Activated CD4-positive, alpha-beta T cell treated with anti-CD3 and anti-CD28 coated beads, Interleukin-2, amount 10 ng/mL, durations not matched to agents 24 days and 14 days (primary cell): ENCODE measurements around the gene RIMS3. TPM values are rescaled to one million over a fixed set of nuclear protein-coding genes. Genes with fewer than 3 reads are reported as not detected.

ENCODE experiments used
- DNase-seq: peaks from one replicate; pipeline ENCODE4 v3.0.0; 2022
- H3K27ac Mint-ChIP-seq: one replicate; pipeline ENCODE4 v1.8.0; 2022; ENCODE audit warnings: mild to moderate bottlenecking, mixed read lengths
- H3K27me3 Mint-ChIP-seq: one replicate; pipeline ENCODE4 v1.8.0; 2022; ENCODE audit warnings: mixed read lengths
- H3K36me3 Mint-ChIP-seq: one replicate; pipeline ENCODE4 v1.8.0; 2022; ENCODE audit warnings: low read depth, mild to moderate bottlenecking, mixed read lengths
- H3K4me1 Mint-ChIP-seq: one replicate; pipeline ENCODE4 v1.8.0; 2021; ENCODE audit warnings: mixed read lengths
- H3K4me3 Mint-ChIP-seq: one replicate; pipeline ENCODE4 v1.8.0; 2022; ENCODE audit warnings: mild to moderate bottlenecking, moderate library complexity, mixed read lengths
- H3K9me3 Mint-ChIP-seq: one replicate; pipeline ENCODE4 v1.8.0; 2021; ENCODE audit warnings: mixed read lengths
- intact Hi-C: fragments of 100-400 bp; cut with micrococcal nuclease; formaldehyde crosslinking; loops from one replicate; pipeline ENCODE4 v1.15.1; 2023
- total RNA-seq: library from RNA; stranded (reverse); gene quantifications from 2 replicates; pipeline ENCODE4 v1.2.3, GENCODE V29; 2022

RIMS3 gene
- total RNA-seq, 1 donor from 2014 or later: 2.0 TPM

DNA sequence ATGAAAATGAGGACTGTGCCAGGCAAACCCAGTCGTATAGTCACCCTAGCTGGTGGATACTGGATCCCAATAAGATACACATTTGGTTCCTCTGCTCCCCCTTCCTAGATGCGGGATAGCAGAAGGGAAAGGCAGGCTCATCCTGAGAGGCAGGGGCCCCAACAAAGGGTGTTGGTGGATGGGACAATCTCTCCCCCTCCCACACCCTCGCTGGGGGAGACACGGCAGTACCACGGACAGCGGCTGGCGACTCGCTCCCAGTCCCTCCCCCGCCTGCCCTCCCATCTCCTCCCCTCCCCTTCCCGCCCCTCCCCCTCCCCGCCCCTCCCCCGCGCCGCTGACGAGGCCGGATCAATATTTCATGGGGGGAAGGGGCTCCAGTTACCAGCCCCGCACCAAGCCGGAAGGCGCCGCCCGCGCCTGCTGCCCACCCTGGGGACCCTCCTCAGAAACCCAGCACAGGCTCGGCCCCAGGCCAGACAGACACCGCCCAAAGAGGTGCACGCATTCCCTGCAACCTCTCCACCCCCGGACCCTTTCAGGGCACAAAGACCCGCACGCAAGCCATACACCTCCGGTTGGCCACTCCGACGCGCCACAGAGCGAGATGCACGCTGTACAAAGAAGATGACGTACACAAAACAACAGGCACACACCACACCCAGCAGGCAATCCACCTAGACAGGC lies 11.5 kb downstream of the RIMS3 start:
- intact Hi-C loops: no loop called here
- Mint-ChIP-seq H3K9me3 (no peaks in the 10 kb centered on the region), H3K36me3 (no peaks in the 10 kb centered on the region), H3K4me1 (peaks cover 3% of the 10 kb centered on the region), H3K27me3 (no peaks in the 10 kb centered on the region), H3K27ac (no peak overlapping the region), H3K4me3 (no peak overlapping the region)
- DNase-seq: no peak

DNA sequence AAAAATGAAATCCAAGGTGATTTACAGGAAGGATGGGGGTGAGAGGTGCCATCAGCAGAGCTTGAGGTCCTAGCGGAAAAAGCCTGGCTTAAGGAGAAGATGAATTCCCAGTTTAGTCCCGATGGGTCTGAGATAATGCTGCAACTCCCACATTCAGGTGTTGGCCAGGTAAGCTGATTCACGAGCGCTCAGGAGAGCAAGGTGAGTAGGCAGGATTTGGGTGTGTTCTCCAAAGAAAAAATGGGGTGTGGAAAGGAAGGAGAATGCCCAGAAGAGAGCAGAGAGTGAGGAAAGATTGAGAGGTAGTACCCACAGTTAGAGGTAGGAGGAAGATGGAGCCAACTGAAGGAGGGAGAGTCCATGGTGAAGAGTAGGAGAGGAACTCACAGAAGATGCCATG lies 12.5 kb downstream of the RIMS3 start:
- no peak for DNase-seq
- Mint-ChIP-seq H3K27ac (no peak overlapping the region), H3K36me3 (no peaks in the 10 kb centered on the region), H3K27me3 (no peaks in the 10 kb centered on the region), H3K4me3 (no peak overlapping the region), H3K9me3 (no peaks in the 10 kb centered on the region), H3K4me1 (peaks cover 3% of the 10 kb centered on the region)
- intact Hi-C loops: no loop called here

DNA sequence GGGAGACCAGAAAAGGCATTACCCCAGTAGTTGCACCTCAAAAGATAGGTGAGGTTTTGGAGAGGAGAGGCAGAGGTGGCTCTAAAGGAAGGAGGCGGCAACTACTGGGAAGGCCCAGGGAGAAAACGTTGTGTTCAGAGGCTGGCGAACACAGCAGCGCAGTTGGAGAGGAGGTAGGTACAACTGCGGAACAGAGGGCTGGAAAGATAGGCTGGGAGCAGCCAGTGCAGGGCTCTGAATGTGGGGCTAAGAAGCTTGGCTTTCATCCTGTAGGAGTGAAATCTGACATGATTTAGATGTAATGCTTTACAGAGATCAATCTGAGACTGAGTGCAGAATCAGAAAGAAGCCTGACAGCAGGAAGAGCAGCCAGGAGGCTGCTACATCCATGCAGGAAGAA lies 13.0 kb downstream of the RIMS3 start:
- Mint-ChIP-seq H3K4me1 (peaks cover 3% of the 10 kb centered on the region), H3K4me3 (no peak overlapping the region), H3K27ac (no peak overlapping the region), H3K36me3 (no peaks in the 10 kb centered on the region), H3K9me3 (no peaks in the 10 kb centered on the region), H3K27me3 (no peaks in the 10 kb centered on the region)
- no peak for DNase-seq
- intact Hi-C loops: no loop called here

DNA sequence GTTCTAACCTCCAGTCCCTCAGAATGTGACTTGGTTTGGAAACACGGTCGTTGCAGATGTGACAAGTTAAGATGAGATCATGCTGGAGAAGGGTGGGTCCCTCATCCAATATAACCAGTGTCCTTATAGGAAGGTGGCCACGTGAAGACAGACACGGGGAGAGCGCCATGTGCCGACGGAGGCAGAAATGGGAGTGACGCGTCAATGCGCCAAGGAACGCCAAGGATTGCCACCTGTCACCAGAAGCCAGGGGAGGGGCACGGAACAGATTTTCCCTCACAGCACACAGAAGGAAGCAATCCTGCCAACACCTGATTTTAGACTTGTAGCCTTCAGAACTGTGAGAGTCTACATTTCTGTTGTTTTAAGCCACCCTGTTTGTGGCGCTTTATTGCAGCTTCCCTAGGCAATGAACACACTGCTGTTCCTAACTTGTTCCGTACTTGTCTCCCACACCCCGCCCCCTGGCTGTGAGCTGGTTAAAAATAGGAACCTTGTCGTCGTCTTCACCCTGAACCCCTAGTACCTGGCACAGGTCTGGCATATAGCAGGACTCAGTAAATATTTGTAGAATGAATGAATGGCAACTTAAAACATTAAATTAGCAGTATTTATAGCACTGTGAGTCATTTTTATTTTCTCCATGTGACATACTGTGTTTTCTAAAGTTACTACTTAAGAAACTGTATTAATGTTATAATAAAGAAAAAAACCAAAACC lies 14.2 kb downstream of the RIMS3 start:
- peaks cover 3% of the 10 kb centered on the region for H3K4me1 Mint-ChIP-seq
- H3K4me3 Mint-ChIP-seq: no peak overlapping the region
- H3K27ac Mint-ChIP-seq: no peak overlapping the region
- intact Hi-C loops: no loop called here
- no peak for DNase-seq
- H3K9me3 Mint-ChIP-seq: no peaks in the 10 kb centered on the region
- H3K36me3 Mint-ChIP-seq: no peaks in the 10 kb centered on the region
- H3K27me3 Mint-ChIP-seq: no peaks in the 10 kb centered on the region

DNA sequence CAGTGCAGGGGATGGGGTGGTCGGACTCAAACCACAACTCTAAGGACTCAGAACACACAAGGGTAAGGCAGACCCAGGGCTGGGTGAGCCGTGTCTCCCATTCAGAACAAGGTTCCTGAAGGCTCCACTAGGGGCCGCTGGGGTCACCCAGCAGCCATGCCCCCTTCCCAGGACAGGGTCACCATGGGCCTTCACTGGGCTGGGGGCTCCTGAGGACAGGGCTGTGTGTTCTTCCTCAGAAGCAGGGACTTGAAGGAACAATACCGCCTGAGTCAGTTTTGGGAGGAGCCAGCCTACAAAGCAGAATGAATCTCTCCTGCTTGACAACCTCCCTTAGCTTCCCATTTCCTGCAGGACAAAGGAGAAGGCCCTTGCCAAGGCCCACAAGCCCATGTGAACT lies 15.4 kb downstream of the RIMS3 start:
- DNase-seq: no peak
- H3K9me3 Mint-ChIP-seq: no peaks in the 10 kb centered on the region
- no peak overlapping the region for H3K27ac Mint-ChIP-seq
- H3K4me1 Mint-ChIP-seq: peaks cover 3% of the 10 kb centered on the region
- no peaks in the 10 kb centered on the region for H3K36me3 Mint-ChIP-seq
- H3K27me3 Mint-ChIP-seq: no peaks in the 10 kb centered on the region
- H3K4me3 Mint-ChIP-seq: no peak overlapping the region
- intact Hi-C loops: no loop called here

DNA sequence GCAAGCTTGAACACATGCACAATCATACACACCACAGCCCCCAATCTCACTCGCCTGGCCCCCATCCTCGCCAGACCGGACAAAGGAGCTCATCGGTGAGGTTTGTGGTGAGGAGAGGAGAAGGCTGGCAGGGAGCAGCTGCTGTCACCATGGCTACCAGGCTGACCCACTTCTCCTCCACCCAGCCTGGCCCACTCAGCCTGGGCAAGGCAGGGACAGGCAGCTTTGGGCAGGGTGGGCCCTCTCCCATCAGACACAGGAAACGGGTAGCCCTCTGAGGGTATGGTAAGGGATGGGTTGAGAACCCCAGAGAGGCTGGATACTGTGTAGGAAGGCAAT lies 15.9 kb downstream of the RIMS3 start:
- Mint-ChIP-seq H3K27ac (no peak overlapping the region), H3K4me1 (peaks cover 3% of the 10 kb centered on the region), H3K36me3 (no peaks in the 10 kb centered on the region), H3K27me3 (no peaks in the 10 kb centered on the region), H3K9me3 (no peaks in the 10 kb centered on the region), H3K4me3 (no peak overlapping the region)
- DNase-seq: no peak
- intact Hi-C loops: no loop called here

DNA sequence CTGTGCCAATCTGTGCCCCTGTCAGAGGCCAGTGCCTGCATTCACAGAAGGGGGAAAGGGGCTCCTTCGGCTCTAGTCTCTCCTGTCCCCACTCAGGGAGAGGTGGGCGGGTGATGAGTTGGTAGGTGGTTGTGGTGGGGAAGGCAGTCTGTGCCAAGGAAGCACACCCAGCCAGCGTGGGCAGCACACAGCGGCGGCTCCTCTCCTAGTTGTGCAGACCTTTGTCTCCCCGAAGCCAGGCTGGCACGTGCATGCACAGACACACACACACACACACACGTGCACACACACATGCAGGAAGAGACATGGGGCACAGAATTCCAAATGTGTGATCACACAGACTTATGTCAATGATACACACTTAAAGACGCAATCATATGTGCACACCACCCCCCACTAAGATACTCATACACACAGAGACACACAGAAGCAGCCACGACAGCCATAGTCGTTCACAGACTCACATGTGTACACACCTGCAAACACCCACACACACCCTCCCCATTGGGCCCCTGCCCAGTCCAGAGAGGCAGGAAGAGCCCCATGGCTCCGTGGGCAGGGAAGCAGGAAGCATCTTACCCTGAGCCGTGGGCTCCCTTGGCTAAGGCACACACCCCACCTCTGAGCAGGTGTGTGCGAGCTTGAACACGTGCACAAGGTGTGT lies 16.4 kb downstream of the RIMS3 start:
- intact Hi-C loops: no loop called here
- DNase-seq: no peak
- no peaks in the 10 kb centered on the region for H3K36me3 Mint-ChIP-seq
- no peaks in the 10 kb centered on the region for H3K27me3 Mint-ChIP-seq
- H3K4me3 Mint-ChIP-seq: no peak overlapping the region
- no peaks in the 10 kb centered on the region for H3K9me3 Mint-ChIP-seq
- no peak overlapping the region for H3K27ac Mint-ChIP-seq
- H3K4me1 Mint-ChIP-seq: peaks cover 3% of the 10 kb centered on the region

DNA sequence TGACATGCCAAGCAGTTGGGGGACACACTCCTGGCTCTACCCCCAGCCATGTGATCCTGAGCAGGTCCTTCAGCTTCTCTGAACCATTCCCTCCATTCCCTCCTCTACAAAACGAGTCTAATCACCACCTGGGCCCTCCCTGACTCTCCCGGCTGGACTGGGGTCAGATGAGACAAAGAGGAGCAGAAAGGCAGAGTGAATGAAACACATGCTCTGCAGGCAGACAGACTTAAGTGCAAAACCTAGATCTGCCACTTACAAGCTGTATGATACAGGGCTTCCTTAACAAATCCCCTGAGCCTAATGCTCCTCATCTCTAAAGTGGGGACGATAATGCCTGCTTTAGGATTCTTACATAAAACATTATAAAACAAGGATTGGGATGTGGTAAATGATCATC lies 17.3 kb downstream of the RIMS3 start:
- Mint-ChIP-seq H3K27me3 (no peaks in the 10 kb centered on the region), H3K4me3 (no peak overlapping the region), H3K27ac (no peak overlapping the region), H3K4me1 (peaks cover 3% of the 10 kb centered on the region), H3K36me3 (no peaks in the 10 kb centered on the region), H3K9me3 (no peaks in the 10 kb centered on the region)
- DNase-seq: no peak
- intact Hi-C loops: no loop called here

DNA sequence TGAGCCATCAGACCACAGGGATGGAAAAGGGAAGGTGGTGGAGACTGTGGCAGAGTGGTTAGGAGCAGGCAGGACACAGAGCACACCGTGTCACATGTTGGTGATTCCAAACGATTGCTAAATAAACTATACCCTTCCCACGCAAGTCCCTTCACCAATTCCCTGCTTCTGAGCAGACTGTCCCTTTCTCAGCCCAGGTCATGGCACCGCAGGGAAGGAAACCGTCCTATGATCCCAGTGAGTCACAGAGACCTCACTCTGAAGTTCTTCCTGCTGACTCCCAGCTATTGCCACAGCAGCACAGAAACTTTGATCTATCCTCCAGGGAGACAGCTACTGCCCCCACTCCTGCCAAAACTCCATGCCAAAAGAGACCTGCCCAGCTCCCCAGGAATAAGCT lies 19.2 kb downstream of the RIMS3 start:
- Mint-ChIP-seq H3K4me1 (peaks cover 3% of the 10 kb centered on the region), H3K36me3 (no peaks in the 10 kb centered on the region), H3K4me3 (no peak overlapping the region), H3K9me3 (no peaks in the 10 kb centered on the region), H3K27me3 (no peaks in the 10 kb centered on the region), H3K27ac (no peak overlapping the region)
- intact Hi-C loops: no loop called here
- no peak for DNase-seq

DNA sequence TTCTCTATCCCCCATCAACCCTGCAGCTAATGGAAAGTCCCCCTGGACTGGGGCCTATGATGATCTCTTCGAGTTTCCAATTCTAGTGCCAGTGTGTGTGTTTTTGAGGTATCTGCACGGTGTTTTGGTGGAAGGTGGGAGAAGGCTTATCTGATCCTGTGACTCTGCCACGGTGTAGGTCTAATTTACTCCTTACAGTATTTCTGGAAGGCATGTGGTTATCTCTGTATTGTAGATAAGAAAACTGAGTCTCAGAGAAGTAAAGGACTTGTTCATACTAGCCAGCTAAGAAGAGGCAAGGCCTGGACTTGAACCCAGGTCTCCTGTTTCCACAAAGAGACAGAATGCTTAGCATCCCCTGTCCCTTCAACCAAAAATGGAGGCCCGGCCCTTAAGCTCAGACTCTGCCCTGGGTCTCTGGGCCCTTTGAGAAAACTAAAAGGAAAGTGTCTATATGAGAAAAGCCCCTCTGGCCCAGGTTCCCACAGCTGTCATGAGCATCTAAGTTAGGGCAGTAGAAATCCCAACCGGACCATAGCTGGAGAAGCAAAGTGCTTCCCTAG lies 20.3 kb downstream of the RIMS3 start:
- H3K27ac Mint-ChIP-seq: no peak overlapping the region
- intact Hi-C loops: no loop called here

DNA sequence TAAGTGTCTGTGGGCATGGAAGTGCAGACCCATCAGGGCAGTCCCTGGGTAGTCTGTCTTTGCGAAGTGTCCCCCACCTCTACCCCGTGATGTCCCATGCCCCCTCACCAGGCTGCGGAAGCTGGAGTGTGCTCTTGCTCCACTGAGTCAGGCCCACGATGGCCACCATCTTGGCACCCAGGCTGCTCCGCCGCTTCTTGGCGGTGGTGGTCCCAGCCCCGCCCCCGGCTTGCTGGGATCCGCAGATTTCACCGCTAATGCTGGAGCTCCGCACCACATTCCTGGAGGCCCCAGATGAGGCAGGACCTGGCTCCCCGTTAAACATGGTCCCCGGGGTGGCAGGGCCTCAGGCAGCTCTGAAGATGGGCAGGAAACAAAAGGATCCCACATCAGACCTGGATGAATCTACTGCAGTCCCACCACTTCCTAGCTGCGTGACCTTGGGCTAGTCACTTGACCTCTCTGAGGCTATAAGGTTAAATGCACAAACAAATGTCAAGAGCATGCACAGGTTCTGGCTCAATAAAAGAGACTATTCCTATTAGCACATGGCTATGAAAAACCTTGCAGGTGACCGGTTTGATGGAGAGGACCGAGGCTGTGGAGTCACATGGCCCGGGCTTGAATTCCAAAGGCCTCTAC lies 23.8 kb downstream of the RIMS3 start:
- intact Hi-C loops: no loop called here
- no peak overlapping the region for H3K4me3 Mint-ChIP-seq
- H3K27me3 Mint-ChIP-seq: peaks cover 1% of the 10 kb centered on the region
- no peaks in the 10 kb centered on the region for H3K36me3 Mint-ChIP-seq
- H3K4me1 Mint-ChIP-seq: peaks cover 8% of the 10 kb centered on the region
- no peak overlapping the region for H3K27ac Mint-ChIP-seq
- H3K9me3 Mint-ChIP-seq: no peaks in the 10 kb centered on the region
- no peak for DNase-seq

More for the DNA sequence above, 20.3 kb downstream of the RIMS3 start:
- Mint-ChIP-seq H3K9me3 (no peaks in the 10 kb centered on the region), H3K4me1 (peaks cover 10% of the 10 kb centered on the region), H3K27me3 (peaks cover 1% of the 10 kb centered on the region), H3K4me3 (no peak overlapping the region), H3K36me3 (no peaks in the 10 kb centered on the region)
- no peak for DNase-seq

DNA sequence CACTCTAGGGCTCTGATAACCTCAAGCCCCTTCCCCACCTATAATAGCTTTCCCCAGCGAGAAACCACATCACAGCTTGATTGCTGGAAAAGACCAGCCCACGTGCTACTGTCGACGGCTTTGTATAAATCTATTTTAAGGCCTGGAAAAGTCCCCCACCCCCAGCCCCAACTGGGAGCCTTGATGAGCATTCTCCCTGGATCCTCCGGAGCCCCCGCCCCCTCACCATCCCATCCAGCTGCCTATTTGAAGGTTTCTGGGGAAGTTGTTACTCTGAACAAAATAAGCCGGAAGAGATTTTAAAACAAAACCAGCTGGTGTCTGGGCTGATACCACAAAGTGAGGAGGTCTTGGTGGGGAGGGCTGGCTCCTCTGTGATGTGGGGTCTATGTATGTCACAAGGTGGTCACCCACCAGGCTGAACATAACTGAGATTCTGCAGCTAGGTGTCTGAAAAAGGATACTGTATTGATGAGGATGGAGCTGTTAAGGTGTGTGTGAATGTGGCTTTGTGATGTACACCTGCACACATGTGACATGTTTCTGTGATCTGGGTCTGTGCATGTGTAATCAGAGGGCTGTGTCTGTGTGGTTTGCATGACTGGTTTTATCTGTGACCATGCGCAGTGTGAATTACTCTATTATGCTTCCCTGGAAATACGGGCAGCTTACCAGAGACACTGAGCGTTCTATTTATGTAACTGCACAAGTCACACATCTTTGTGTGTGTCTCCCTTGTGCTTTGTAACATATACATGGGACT lies 25.0 kb downstream of the RIMS3 start:
- no peak for DNase-seq
- H3K9me3 Mint-ChIP-seq: no peaks in the 10 kb centered on the region
- no peaks in the 10 kb centered on the region for H3K36me3 Mint-ChIP-seq
- H3K4me1 Mint-ChIP-seq: peaks cover 8% of the 10 kb centered on the region
- intact Hi-C loops: no loop called here
- peaks cover 1% of the 10 kb centered on the region for H3K27me3 Mint-ChIP-seq
- no peak overlapping the region for H3K27ac Mint-ChIP-seq
- H3K4me3 Mint-ChIP-seq: no peak overlapping the region
